ENCODE measurements around the gene IPCEF1. TPM values are rescaled to one million over a fixed set of nuclear protein-coding genes. Genes with fewer than 3 reads are reported as not detected.

The IPCEF1 gene
- total RNA-seq, result under 1 TPM; 0.24 to 0.46 (median 0.37) TPM
- polyA plus RNA-seq, result under 1 TPM; 0.03 to 0.17 (median 0.08) TPM
- long read RNA-seq, donor 1, partial matches to known transcripts, result 0 of 1 reads
- long read RNA-seq, donor 1, other reads (novel, unspliced or antisense), result 1 of 1 reads
- long read RNA-seq, donor 2, result 0 reads

GRCh38 chr6:154356690-154357089 lies at the start of gene IPCEF1:
Gene IPCEF1, minus strand, starts transcription at chr6:154356803. Its CDS starts 90,856 bp downstream, at chr6:154265947.
- intact Hi-C loops (cut with DNase I), result no loop called here
- DNase-seq, result no peak
- ATAC-seq, result no peak
- TF ChIP-seq CTCF (IDR thresholded peaks at IDR 0.05), result no peak
- 72 to 83% (median 74%) methylated on average over 3 of the region's 3 CpGs for WGBS, 3 donors
- H3K27me3 ChIP-seq (ENCODE audit: insufficient read depth in 3 of 3, low read length in 2 of 3), result no peaks in the 10 kb centered on the region
- no peaks in the 10 kb centered on the region for H3K9me3 ChIP-seq
- H3K4me3 ChIP-seq, result no peak within 1 kb of the TSS
- H3K4me1 ChIP-seq, result no peaks in the 10 kb centered on the region
- H3K36me3 ChIP-seq (ENCODE audit: insufficient read depth in 1 of 2, low read depth in 1 of 2), result no peaks in the 10 kb centered on the region
- H3K27ac ChIP-seq, result no peak within 1 kb of the TSS

GRCh38 chr6:154406301-154406700 lies 49.7 kb upstream of the IPCEF1 start:
- Histone ChIP-seq H3K9me3 (no peaks in the 10 kb centered on the region), H3K27me3 (ENCODE audit: insufficient read depth in 3 of 3, low read length in 2 of 3) (no peaks in the 10 kb centered on the region), H3K36me3 (ENCODE audit: insufficient read depth in 1 of 2, low read depth in 1 of 2) (peaks cover 2 to 7% of the 10 kb centered on the region in 2 donors), H3K4me3 (no peak overlapping the region), H3K4me1 (peaks cover 25% of the 10 kb centered on the region), H3K27ac (no peak overlapping the region)
- DNase-seq, result no peak
- ATAC-seq, result no peak
- intact Hi-C loops (cut with DNase I), result no loop called here
- 93 to 98% (median 97%) methylated on average over 20 of the region's 20 CpGs for WGBS, 3 donors
- no peak for TF ChIP-seq CTCF (IDR thresholded peaks at IDR 0.05)

GRCh38 chr6:154404791-154405400 lies 48.3 kb upstream of the IPCEF1 start:
- DNase-seq (no peak), ATAC-seq (no peak)
- Histone ChIP-seq H3K27me3 (ENCODE audit: insufficient read depth in 3 of 3, low read length in 2 of 3) (no peaks in the 10 kb centered on the region), H3K27ac (no peak overlapping the region), H3K36me3 (ENCODE audit: insufficient read depth in 1 of 2, low read depth in 1 of 2) (peaks cover 6 to 7% of the 10 kb centered on the region in 2 donors), H3K4me1 (peaks cover 11% of the 10 kb centered on the region), H3K9me3 (no peaks in the 10 kb centered on the region), H3K4me3 (no peak overlapping the region)
- intact Hi-C loops (cut with DNase I), result no loop called here
- 70 to 85% (median 74%) methylated on average over 6 of the region's 6 CpGs for WGBS, 3 donors
- TF ChIP-seq CTCF (IDR thresholded peaks at IDR 0.05), result no peak

GRCh38 chr6:154403788-154404187 lies 47.2 kb upstream of the IPCEF1 start:
- no peaks in the 10 kb centered on the region for H3K9me3 ChIP-seq
- peaks cover 2% of the 10 kb centered on the region for H3K4me1 ChIP-seq
- intact Hi-C loops (cut with DNase I), result no loop called here
- DNase-seq (no peak), ATAC-seq (no peak)
- WGBS, 3 donors, result 42 to 58% (median 46%) methylated on average over 4 of the region's 4 CpGs
- H3K4me3 ChIP-seq, result no peak overlapping the region
- no peak for TF ChIP-seq CTCF (IDR thresholded peaks at IDR 0.05)
- no peaks in the 10 kb centered on the region for H3K27me3 ChIP-seq (ENCODE audit: insufficient read depth in 3 of 3, low read length in 2 of 3)
- no peak overlapping the region for H3K27ac ChIP-seq
- H3K36me3 ChIP-seq (ENCODE audit: insufficient read depth in 1 of 2, low read depth in 1 of 2), result peaks cover 6 to 7% of the 10 kb centered on the region in 2 donors
